PC-3 (cell line): ENCODE measurements around the gene CDH13. TPM values are rescaled to one million over a fixed set of nuclear protein-coding genes. Genes with fewer than 3 reads are reported as not detected.

Experiments used
- ATAC-seq: fragments of 200-7000 bp; cut with Tn5 transposase; 2 replicates; pipeline ENCODE4 v1.9.1; 2020; ENCODE audit warnings: mild to moderate bottlenecking, moderate library complexity
- BruUV-seq: library from RNA; stranded (reverse); fragments of 400-500 nt; replicated peaks from 2 replicates; lab custom pipeline; 2021; lab: Mats Ljungman, UMichigan
- CTCF ChIA-PET: fragments of 300-600 bp; sonication (Branson Sonifier 250); formaldehyde crosslinking; loops from one replicate; lab custom pipeline; 2022; ENCODE audit warnings: antibody characterized with exemption; lab: Charles Lee
- POLR2A ChIA-PET: fragments of 300-600 bp; sonication (Branson Sonifier 250); formaldehyde crosslinking; loops from one replicate; lab custom pipeline; 2022; ENCODE audit warnings: antibody characterized with exemption; ENCODE audit not compliant: unreplicated experiment; lab: Charles Lee
- DNase-seq: peaks from one replicate; pipeline ENCODE4 v3.0.0-alpha.2; 2015
- H2AFZ ChIP-seq: fragments of 300-600 bp; sonication (generic); 2 replicates; pipeline ENCODE4 v1.6.0; 2016; ENCODE audit warnings: antibody characterized with exemption, low read length
- H3F3A ChIP-seq: fragments of 300-600 bp; sonication (generic); one replicate; pipeline ENCODE4 v1.6.0; 2017; ENCODE audit warnings: antibody characterized with exemption, low read length, control low read depth, mild to moderate bottlenecking; ENCODE audit not compliant: unreplicated experiment
- H3K27ac ChIP-seq: fragments of 300-600 bp; sonication (generic); 2 replicates; pipeline ENCODE4 v1.5.1; 2016; ENCODE audit warnings: mild to moderate bottlenecking, low read length
- H3K27me3 ChIP-seq: fragments of 300-600 bp; sonication (generic); 2 replicates; pipeline ENCODE4 v1.6.1; 2016; ENCODE audit warnings: low read length, mixed read lengths
- H3K36me3 ChIP-seq: fragments of 300-600 bp; sonication (generic); 2 replicates; pipeline ENCODE4 v1.6.1; 2016; ENCODE audit warnings: low read depth, mixed run types, low read length, mixed read lengths
- H3K4me1 ChIP-seq: fragments of 300-600 bp; sonication (generic); 2 replicates; pipeline ENCODE4 v1.5.1; 2016; ENCODE audit warnings: low read length; ENCODE audit not compliant: insufficient read depth
- H3K4me2 ChIP-seq: fragments of 300-600 bp; sonication (generic); 2 replicates; pipeline ENCODE4 v1.6.0; 2016; ENCODE audit warnings: low read length
- H3K4me3 ChIP-seq: fragments of 300-600 bp; sonication (generic); 2 replicates; pipeline ENCODE4 v1.5.1; 2016; ENCODE audit warnings: mild to moderate bottlenecking, low read length, mixed read lengths
- H3K79me2 ChIP-seq: fragments of 300-600 bp; sonication (generic); 2 replicates; pipeline ENCODE4 v1.6.1; 2017; ENCODE audit warnings: low read length, mixed read lengths
- H3K9ac ChIP-seq: fragments of 300-600 bp; sonication (generic); 2 replicates; pipeline ENCODE4 v1.6.0; 2016; ENCODE audit warnings: mild to moderate bottlenecking, low read length
- H3K9me2 ChIP-seq: fragments of 300-600 bp; sonication (generic); replicated peaks from 2 replicates; pipeline ENCODE4 v1.6.1; 2016; ENCODE audit warnings: mixed run types, low read length, mixed read lengths
- H3K9me3 ChIP-seq: fragments of 300-600 bp; sonication (generic); 2 replicates; pipeline ENCODE4 v1.6.1; 2016; ENCODE audit warnings: low read length, mixed read lengths
- H4K20me1 ChIP-seq: fragments of 300-600 bp; sonication (generic); 2 replicates; pipeline ENCODE4 v1.6.1; 2016; ENCODE audit warnings: low read length, mixed read lengths
- EZH2 ChIP-seq: fragments of 300-600 bp; sonication (generic); IDR thresholded peaks from one replicate; pipeline ENCODE4 v1.6.1; 2017; ENCODE audit warnings: antibody characterized with exemption, mild to moderate bottlenecking, low read length; ENCODE audit not compliant: unreplicated experiment
- EZH2phosphoT487 ChIP-seq: fragments of 300-600 bp; sonication (generic); IDR thresholded peaks from 2 replicates; pipeline ENCODE4 v1.6.1; 2018; ENCODE audit warnings: mild to moderate bottlenecking, antibody characterized with exemption, low read length, borderline replicate concordance
- intact Hi-C: fragments of 100-400 bp; cut with micrococcal nuclease; formaldehyde crosslinking; loops from 2 replicates; pipeline ENCODE4 v1.9.0; 2023
- total RNA-seq: library from RNA; depleted of rRNA; stranded (reverse); fragments of >200 nt; gene quantifications from 2 replicates; pipeline ENCODE4 v1.2.3, GENCODE V29; 2014
- TF ChIP-seq, protein P1 (sequence below): fragments of 300-600 bp; sonication (generic); conservative IDR thresholded peaks from 2 replicates; pipeline ENCODE4 v1.5.1; 2017; ENCODE audit warnings: antibody characterized with exemption, low read depth, mild to moderate bottlenecking, low read length

The CDH13 gene
- total RNA-seq, 1 experiment from 2014 or later: 0.36 TPM

DNA sequence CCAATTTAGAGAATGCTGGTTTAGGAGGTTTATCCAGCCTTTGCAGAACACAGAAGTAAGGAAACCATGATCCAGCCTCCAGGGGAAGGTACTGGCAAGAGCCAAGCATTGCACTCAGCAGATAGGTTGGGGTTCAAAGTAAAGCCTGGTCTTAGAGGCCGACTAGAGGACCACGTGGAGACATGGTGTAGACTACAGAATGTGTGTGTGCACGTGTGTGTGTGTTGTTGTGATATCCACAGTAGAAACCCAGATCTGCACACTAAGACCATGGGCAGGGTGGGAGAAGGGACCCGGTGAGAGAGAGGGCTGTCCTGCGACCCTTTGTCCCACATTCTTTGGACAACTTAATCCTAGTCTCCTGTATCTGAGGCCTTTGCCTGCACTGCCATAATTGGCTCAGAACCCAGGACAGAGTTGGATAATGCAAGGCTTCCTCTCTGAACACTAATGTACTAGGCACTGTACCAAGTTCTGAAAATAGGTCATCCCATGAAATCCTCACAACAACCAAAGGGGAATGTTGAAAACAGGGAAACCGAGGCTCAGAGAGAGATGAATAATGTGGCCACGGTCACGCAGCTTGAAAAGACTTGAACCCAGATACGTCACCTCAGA is 855.9 kb downstream of the CDH13 start:
- ChIA-PET CTCF (no interaction called here), POLR2A (no interaction called here)
- no peak overlapping the region for H2AFZ ChIP-seq
- no peaks in the 10 kb centered on the region for H3K79me2 ChIP-seq
- no peak overlapping the region for H3K9ac ChIP-seq
- TF ChIP-seq EZH2 (no peak), EZH2phosphoT487 (no peak)
- TF ChIP-seq, protein P1, sequence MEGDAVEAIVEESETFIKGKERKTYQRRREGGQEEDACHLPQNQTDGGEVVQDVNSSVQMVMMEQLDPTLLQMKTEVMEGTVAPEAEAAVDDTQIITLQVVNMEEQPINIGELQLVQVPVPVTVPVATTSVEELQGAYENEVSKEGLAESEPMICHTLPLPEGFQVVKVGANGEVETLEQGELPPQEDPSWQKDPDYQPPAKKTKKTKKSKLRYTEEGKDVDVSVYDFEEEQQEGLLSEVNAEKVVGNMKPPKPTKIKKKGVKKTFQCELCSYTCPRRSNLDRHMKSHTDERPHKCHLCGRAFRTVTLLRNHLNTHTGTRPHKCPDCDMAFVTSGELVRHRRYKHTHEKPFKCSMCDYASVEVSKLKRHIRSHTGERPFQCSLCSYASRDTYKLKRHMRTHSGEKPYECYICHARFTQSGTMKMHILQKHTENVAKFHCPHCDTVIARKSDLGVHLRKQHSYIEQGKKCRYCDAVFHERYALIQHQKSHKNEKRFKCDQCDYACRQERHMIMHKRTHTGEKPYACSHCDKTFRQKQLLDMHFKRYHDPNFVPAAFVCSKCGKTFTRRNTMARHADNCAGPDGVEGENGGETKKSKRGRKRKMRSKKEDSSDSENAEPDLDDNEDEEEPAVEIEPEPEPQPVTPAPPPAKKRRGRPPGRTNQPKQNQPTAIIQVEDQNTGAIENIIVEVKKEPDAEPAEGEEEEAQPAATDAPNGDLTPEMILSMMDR: no peak
- H3K4me3 ChIP-seq: no peak overlapping the region
- no peaks in the 10 kb centered on the region for H3K9me3 ChIP-seq
- no peaks in the 10 kb centered on the region for H4K20me1 ChIP-seq
- H3K4me1 ChIP-seq: no peaks in the 10 kb centered on the region
- no peaks in the 10 kb centered on the region for H3K9me2 ChIP-seq
- no TSS peak for BruUV-seq
- ATAC-seq (no peak), DNase-seq (no peak)
- H3K36me3 ChIP-seq: no peaks in the 10 kb centered on the region
- H3F3A ChIP-seq: no peaks in the 10 kb centered on the region
- no peaks in the 10 kb centered on the region for H3K27me3 ChIP-seq
- H3K4me2 ChIP-seq: no peak overlapping the region
- intact Hi-C loops: no loop called here
- H3K27ac ChIP-seq: no peak overlapping the region

DNA sequence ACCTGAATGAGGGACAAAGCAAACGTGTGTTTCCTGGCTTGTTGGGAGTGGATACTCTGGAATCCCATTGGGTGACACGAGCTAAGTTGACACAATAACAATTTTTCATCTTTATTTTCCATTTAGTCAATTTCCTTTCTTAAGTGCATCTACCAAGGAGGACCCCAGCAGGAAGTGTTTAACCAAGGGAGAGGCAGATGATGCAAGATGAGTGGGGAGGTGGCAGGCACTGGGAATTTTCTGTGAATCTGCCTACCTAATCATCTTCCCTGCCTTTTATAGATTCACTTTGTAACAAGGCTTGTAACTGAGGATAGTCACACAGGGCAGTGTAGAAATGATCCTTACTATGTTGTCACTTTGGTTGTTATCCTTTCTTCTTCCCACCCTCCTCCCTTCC is 863.3 kb downstream of the CDH13 start:
- Histone ChIP-seq H3K9ac (no peak overlapping the region), H3K4me1 (no peaks in the 10 kb centered on the region), H3K27me3 (no peaks in the 10 kb centered on the region), H2AFZ (no peak overlapping the region), H4K20me1 (no peaks in the 10 kb centered on the region), H3K79me2 (no peaks in the 10 kb centered on the region), H3F3A (no peaks in the 10 kb centered on the region), H3K4me2 (no peak overlapping the region), H3K9me2 (no peaks in the 10 kb centered on the region), H3K27ac (no peak overlapping the region), H3K36me3 (no peaks in the 10 kb centered on the region), H3K9me3 (no peaks in the 10 kb centered on the region), H3K4me3 (no peak overlapping the region)
- CTCF ChIA-PET: no interaction called here
- BruUV-seq: no TSS peak
- intact Hi-C loops: no loop called here
- POLR2A ChIA-PET: no interaction called here
- ATAC-seq (no peak), DNase-seq (no peak)
- TF ChIP-seq EZH2 (no peak), EZH2phosphoT487 (no peak)
- TF ChIP-seq, protein P1: no peak

DNA sequence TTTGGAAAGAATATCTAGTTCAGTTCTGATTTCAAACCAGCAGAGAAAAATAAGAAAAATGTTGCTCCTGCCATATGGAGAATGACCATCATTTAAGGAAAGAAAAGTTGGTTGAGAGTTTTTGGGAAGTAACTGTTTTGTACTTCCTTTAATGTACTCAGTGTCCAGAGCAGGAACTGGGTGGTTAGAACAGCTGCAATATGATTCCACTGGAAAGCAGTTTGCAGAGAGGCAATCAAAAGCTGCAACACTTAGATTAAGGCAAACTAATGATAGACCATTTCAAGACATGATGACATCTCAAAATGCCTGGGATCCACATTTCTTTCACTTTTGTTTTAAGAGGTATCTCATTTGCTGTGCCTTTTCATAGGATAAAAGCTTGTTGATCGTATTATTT is 867.7 kb downstream of the CDH13 start:
- Histone ChIP-seq H3K9me3 (no peaks in the 10 kb centered on the region), H3K79me2 (no peaks in the 10 kb centered on the region), H3F3A (no peaks in the 10 kb centered on the region), H2AFZ (no peak overlapping the region), H3K9me2 (no peaks in the 10 kb centered on the region), H4K20me1 (no peaks in the 10 kb centered on the region), H3K4me2 (no peak overlapping the region), H3K27me3 (no peaks in the 10 kb centered on the region), H3K27ac (no peak overlapping the region), H3K4me1 (no peaks in the 10 kb centered on the region), H3K36me3 (no peaks in the 10 kb centered on the region), H3K4me3 (no peak overlapping the region), H3K9ac (no peak overlapping the region)
- ATAC-seq: no peak
- TF ChIP-seq EZH2phosphoT487 (no peak), EZH2 (no peak)
- TF ChIP-seq, protein P1: no peak
- POLR2A ChIA-PET: no interaction called here
- BruUV-seq: no TSS peak
- CTCF ChIA-PET: no interaction called here
- DNase-seq: no peak
- intact Hi-C loops: no loop called here
